HG03378 (cell line): ENCODE measurements around the gene TCP11L2.

Source experiments
- ATAC-seq: cut with Tn5 transposase; IDR thresholded peaks from one replicate; pipeline ENCODE4 v1.9.1; 2021; ENCODE audit warnings: mild to moderate bottlenecking, moderate library complexity; ENCODE audit not compliant: unreplicated experiment

Gene TCP11L2

DNA sequence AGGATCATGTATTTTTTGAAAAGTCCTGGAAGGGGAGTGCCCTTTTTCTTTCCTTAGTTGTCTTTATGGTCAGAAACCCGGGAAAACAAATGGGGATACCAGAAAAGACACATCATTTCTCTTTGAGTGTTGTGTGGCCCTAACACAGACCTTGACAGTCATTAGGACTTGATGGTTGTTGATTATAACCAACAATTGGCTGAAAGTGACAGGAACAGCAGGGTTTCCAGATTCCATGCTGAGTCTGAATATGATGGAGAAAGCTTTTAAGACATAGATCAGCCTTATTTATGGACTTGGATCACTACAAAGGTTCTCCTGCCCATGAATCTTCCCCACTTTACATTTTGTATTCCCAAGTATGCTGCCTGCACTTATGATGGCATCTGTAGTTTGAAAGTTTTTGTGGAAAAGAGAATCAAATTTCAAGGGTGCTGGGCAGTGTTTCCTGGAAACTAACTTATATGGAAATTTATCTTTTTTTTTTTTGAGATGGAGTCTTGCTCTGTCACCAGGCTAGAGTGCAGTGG lies 85.4 kb downstream of the TCP11L2 start:
- ATAC-seq: no peak

DNA sequence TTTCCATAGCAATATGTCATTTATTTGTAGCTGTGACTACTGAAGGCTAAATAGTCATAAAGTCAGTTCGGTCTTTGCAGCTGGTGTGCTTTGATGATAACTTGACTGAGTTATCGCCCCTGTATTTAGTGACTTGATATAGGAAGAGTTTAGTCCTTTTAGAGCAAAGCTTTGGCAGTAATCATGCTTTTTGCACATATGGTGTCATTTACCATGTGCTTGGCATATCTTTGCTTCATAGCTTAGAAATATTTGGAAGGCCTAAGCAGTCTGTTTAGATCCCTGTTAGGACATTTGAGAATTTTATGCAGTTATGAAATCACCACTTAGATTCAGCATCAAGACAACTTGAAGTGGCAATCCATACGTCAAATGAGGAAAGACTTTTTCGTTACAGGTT lies 86.6 kb downstream of the TCP11L2 start:
- ATAC-seq: no peak

DNA sequence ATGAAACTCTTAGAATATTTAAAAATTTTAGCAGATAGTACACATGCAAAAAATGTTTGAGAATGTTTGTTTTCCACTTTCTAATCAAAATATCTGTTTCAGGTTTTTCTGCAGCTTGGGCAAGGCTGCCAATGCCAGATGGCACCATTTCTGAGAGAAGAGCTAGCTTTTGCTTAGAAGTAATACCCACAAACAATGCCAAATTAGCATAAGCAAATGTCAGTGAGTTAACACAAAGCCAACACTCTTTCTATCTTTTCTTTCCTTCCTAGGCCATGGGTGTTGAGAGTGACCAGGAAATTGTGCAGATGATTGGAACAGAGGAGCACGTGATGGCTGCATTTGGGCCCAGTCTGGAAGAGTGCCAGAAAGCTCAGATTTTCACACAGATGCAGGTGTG lies 90.2 kb downstream of the TCP11L2 start:
- ATAC-seq: no peak
